GM18858 (cell line): ENCODE results near the gene PIK3R6.

Experiments used
- ATAC-seq: cut with Tn5 transposase; IDR thresholded peaks from one replicate; pipeline ENCODE4 v1.9.1; 2021; ENCODE audit not compliant: unreplicated experiment

The PIK3R6 gene

DNA sequence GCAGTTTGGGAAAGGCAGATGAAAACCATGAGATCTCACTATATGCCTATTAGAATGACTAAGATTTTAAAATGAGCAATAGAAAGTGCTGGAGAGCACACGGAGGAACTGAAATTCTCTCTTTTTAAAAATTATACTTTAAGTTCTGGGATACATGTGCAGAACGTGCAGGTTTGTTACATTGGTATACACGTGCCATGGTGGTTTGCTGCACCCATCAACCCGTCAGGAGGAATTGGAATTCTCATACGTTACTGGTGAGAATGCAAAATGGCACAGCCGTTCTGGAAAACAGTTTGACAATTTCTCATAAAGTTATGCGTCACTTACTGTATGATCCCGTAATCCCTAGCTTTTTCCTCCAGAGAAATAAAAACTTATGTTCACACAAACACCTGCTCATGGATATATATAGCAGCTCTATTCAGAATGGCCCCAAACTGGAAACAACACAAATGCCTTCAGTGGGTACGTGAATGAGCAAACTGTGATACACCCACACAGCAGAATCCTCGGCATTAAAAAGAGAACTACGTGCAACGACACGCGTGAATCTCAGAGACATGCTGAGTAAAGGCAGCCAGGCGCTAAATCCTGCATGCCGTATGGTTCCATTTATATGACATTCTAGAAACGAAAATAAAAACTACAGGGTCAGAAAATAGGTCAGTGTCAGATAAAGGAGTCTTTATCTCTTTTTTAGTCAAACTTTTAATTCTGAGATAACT is 11.8 kb downstream of the PIK3R6 start:
- peak; percentile 42 for ATAC-seq

DNA sequence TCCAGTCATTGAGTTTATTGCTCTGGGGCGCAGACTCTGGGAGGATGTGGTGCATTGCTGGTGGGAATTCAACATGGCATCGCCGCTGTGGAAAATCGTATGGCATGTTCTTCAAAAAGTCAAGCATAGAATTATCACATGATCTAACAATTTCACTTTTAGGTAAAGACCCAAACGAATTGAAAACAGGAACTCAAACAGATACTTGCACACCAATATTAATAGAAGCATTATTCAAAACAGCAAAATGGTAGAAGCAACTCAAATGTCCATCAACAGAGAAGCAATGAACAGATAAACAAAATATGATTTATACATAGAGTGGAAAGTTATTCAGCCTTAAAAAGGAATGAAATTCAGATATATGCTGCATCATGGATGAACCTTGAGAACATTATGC is 15.9 kb downstream of the PIK3R6 start:
- ATAC-seq, result no peak

DNA sequence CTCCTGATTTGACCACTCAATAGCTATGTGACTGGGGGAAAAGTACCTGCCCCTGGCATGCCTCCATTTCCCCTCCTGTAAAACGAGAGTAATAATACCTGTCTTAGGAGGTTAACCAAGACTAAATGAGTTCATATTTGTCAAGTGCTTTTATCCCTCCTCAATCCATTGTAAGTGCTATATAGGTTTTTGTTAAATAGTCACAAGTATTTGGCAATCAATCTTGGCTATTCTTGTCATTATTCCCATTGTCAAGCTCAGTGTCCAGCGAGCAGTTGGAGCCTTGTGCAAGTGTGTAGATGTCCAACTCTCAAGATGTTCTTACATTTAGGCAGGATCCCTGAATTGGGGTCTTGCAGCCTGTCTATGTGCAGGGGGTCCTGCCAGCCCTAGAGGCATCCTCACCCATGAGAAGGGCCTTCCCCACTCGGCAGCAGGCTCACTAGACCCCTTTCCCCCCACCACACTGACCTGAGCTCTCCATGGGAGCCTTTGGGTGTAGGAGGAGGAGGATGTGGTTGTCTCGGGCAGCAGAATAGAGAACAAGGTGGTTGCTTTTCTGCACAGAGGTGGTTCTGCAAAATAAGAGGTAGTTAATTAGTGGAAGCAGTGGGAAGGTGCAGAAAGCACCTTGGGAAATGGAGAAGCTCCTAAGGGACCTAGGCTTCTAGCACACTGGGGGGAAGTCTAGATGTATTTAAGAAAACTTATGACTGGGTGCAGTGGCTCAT is 18.0 kb downstream of the PIK3R6 start:
- ATAC-seq, result no peak

DNA sequence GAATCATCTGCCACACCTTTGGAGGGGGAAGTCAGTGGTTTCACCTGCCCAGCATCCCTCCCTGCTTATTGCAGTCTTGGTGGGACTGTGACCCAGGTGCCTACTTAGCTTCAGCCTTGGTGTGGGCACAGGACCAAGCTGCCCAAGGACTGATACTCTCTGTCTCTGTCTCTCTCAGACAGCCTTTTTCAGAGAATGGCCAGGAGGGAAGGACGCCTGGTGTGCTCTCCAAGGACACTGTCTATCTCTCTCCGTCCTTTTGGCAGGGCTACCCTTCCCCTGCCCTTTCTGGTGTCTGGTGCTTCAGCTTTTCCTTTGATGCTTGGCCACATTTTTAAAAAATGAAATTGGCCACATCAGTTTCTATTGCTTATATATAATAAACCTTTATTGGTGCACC is 19.6 kb downstream of the PIK3R6 start:
- ATAC-seq, result no peak

DNA sequence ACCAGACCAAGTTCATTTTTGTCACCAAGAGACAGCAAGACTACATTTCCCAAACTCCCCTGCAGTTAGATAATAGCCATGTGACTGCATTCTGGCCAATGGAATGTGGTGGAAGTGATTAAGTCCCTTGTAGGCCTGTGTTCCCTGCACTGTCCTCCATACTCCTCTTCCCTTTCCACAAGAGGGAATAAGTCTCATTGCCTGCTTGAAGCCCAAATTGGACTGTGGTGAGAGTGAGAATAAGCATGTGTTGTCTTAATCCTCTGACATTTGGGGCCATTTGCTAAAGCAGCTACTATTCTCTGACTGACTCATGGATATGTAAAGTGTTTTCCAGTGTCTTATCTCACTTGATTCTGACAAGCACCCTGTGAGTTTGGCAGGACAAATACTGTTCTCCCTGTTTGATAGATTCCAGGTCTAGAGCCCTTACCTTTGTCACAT is 20.7 kb downstream of the PIK3R6 start:
- ATAC-seq, result no peak

DNA sequence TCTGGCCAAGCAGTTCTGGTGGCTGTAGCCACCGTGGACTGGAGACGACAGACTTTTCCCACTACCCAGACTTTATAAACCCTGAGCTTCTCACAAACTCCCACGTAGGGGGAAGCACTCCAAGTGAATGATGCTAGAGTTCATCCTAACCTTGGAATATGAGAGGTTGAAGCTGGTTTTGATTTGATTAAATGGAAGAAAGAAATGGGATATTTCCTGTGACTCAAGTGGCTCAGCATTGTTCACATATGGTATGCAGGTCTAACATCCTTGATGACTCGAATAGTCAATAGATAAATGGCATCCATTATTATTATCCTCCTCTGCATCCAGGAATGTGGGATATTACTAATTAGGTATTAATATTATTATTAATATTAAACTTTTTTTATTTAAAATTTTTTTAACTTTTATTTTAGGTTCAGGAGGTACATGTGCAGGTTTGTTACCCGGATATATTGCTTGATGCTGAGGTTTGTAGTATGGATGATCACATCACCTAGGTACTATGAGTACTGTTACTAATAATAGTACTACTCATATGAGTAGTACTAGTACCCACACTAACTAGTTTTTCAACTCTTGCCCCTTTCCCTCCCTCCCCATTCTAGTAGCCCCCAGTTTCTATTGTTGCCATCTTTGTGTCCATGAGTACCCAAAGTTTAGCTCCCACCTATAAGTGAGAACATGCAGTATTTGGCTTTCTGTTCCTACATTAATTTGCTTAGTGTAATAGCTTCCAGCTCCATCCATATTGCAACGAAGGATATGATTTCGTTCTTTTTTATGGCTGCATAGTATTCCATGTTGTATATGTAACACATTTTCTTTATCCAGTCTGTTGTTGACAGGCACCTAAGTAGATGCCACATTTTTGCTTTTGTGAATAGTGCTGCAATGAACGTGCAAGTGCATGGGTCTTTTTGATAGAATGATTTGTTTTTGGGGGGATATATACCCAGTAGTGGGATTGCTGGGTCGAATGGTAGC is 22.9 kb downstream of the PIK3R6 start:
- no peak for ATAC-seq

DNA sequence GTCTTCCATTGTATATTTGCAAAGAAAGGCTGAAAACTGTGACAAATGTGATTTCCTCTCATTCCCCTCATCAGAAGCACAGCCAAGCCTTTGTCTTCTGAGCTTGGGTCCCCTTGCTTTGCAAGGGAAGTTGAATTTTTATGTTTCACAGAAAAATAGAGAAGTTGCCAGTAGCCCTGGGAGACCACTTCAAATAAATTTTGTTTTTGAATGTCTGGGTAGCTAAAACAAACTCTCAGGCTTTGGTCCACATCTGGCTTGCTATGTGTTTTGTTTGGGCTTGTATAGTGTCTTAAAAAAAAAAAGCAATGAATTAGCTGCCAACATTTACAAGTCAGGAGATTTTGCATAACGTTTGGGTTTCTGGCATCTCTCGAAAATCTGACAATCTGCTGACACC is 24.1 kb downstream of the PIK3R6 start:
- ATAC-seq, result no peak

DNA sequence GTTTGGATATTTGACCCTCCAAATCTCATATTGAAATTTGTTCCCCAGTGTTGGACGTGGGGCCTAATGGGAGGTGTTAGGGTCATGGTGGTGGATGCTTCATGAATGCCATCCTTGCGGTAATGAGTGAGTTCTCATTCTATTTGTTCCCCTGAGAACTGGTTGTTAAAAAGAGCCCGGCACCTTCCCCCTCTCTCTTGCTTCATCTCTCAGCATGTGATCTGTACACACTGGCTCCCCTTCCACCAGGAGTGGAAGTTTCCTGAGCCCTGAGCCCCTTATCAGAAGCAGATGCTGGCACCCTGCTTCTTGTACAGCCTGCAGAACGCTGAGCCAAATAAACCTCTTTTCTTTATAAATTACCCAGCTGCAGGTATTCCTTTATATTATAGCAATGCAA is 25.6 kb downstream of the PIK3R6 start:
- no peak for ATAC-seq

DNA sequence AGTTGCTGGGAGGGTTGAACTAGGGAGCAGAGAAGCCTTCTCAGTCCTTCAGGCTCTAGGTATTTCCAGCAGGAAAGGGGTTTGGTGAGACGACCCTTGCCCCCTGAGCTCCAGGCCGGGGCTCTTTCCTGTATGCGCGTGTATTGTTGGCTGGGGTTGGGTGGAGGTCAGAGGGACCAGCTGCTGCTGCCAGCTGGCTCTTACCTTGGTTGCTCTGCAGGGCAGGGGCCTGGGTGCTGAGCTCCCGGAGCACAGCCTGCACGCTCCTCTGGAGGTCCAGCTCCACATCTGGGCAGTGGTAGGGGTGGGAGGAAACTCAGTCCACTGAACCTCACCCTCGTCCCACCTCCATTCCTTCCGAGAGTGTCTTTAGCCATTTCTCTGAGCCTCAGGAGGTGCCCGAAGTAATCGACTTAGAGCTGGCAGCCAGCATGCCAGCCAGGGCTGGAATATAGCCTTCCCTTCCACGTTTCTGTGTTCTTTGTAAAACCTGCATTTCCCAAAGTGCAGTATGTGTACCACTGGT is 28.0 kb downstream of the PIK3R6 start:
- no peak for ATAC-seq

DNA sequence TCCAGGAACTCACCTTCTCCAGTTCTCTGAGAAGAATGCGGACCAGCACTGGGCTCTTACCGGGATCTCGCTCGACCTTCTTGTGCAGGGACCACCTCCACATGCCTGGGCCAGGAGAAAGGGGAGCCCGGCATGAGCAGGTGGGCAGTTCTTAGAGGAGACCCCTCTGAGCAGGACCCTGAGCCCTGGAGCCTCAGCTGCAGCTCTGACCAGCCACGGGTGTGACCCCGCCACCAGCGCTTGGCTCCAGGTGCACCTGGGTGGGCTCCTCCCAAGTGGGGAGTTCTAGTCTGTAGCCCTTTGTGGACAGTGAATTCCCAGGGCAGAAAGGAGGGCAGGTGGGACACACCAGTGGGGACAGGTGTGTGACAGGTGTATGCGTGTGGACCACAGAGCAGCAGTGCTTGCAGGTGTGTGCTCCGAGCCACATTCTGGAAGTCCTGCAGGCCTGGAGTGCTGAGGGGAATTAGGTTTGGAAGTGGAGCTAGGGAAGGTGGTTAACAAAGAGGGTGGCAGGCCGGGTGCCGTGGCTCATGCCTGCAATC is 28.9 kb downstream of the PIK3R6 start:
- no peak for ATAC-seq

DNA sequence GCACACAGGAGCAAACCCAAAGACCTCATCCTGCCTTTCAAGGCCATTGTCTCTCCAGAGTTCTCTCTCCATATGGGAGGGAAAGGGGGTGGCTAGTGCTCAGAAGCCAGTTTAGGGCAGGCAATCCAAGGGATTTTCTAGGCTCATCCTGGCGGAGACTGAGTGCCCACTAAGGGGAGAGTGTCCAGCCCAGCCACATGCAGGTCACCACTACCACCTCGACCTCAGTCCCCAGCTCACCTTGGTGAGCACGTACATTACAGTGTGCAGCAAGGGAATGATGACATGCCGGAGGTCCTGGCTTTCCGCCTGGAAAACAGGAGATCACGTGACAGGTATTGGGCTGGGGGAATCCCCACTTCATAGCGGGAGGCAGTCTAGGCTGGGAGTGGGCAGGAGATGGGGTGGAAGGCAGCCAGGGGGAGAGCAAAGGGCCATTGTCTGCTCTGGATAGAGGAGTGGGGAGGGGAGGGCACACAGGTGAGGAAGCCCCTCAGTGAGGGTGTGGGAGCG is 29.9 kb downstream of the PIK3R6 start:
- ATAC-seq, result no peak

DNA sequence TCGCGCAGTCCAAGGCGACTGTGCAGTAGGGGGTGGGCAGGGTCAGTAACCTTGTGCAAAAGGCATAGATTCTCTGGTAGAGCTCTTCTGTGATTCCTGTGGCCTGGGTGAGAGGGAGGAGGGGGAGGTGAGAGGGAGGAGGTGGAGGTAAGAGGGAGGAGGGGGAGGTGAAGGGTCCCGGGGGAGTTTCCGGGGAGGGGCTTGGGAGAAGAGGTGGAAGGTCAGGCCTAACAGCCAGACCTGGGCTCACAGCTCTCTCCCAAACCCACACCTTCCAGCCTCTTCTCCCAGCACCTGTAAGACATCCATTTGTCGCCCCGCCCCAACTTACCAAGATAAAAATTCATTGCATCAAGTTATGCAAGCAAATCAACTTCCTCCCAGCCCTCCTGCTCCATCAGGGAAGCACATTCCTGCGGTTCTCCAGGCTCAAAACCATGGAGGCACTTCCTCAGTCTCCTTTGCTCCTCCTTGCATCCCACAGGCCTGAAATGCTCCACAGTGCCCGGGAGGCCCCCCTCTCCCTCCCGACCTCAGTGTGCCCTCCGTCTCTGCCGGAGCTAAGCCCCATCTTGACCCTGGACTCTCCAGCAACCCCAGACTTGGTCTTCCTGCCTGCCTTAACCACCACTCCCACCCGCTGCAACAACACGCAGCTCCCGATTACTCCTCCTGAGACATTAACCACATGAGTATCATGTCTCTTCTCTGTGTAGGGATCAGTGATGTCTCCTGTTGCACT is 30.5 kb downstream of the PIK3R6 start:
- no peak for ATAC-seq

DNA sequence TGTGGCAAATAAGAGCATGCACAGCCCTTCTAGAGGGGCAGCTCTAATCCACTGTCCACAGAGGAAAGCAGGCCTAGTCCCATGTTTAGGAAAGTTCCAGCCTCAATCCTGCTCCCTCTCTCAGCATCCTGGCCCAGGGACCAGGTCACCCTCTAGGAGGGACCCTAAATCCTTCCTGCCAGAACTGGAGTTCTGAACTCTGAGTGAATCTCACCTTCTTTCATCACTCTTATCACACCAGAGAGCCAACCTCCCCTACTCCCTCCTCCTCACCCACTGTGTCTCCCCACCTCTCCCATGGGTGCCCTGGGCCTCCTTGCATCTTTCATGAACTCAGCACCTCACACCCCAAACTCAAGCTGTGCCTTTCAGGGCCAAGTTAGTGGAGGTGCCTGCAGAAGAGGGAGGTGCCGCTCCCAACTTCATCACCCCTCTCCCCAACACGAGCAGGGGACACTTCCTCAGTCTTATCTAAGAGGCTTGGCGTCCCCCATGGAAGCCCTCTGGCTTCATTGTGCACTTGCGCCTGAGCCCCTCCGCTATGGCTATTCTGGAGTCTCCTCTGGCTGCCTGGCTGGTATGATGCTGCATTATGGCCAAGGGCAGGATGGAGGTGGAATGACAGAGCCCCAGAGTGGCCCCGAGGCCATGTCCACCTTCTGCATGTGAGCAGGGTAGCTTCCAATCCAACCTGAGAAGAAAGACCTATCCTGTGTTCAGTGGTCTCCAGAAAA is 31.7 kb downstream of the PIK3R6 start:
- no peak for ATAC-seq

DNA sequence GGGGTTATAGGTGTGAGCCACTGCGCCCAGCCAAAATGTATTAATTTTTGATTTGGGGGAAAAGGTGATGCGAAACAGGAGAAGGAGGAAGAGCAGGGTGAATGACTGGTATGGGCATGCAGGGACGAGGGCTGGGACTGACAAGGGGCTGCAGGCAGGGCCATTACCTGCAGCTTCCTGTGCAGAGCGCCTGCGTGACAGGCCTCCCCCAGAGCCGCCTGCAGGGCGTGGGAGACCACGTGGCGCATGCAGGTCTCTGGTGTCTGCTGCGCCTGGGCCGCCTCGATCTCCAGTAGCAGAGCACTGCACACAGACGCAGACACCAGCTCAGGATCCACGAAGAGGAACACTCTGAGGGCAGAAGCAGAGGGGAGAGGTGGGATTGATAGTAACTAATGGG is 32.4 kb downstream of the PIK3R6 start:
- no peak for ATAC-seq

DNA sequence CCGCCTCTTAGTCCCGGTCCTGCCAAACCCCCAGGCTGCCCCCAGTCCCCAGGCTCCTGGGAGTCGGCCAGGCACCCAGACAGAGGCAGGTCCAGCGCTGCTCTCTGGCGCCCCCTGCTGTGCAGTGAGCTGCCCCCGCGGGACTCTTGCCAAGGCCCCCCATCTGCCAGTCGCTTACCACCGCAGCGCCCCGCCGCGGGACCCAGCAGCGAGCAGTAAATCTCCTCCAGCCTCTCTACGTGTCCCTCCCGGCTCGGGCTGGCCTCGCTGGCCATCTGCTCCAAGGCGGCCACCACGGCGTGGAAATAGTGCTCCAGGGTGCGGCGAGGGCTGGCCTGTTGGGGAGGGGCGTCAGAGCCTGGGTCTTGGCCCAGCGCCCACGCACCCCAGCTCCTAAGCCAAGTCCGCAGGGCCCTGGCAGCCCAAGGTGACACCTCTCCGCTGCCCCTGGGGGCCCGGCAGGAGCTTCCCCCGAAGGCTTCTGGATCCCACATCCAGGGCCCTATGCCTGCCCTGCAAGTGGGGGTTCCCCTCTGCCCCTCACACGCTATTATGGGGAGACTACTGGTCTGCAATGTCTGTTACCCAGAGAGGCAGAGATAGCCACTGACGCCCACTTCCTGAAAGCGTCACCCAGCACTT is 34.6 kb downstream of the PIK3R6 start:
- no peak for ATAC-seq

DNA sequence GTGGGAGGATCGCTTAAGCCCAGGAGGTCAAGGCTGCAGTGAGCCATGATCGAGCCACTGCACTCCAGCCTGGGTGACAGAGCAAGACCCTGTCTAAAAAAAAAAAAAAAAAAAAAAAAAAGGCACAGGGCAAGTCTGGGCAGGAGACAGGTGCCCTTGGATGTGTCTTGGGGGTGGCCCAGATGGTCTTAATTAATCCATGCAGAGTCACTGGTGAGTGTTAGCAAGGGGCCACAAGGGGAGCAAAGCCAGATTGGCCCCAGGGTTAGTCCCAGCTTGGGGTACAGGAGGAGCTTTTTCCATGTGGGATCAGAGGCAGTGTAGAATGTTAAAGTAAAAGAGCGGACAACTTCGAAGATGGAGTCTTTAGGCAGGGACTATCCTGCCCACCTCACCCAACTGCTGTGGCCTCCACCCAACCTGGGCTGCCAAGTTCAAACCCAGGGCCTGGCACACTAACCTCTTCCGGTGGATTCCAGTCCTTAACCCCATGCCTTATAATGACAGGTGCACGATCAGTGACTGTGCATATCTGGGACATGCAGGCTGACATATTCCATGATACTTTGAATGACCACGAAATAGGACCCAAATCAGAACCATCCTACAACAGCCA is 36.1 kb downstream of the PIK3R6 start:
- no peak for ATAC-seq

DNA sequence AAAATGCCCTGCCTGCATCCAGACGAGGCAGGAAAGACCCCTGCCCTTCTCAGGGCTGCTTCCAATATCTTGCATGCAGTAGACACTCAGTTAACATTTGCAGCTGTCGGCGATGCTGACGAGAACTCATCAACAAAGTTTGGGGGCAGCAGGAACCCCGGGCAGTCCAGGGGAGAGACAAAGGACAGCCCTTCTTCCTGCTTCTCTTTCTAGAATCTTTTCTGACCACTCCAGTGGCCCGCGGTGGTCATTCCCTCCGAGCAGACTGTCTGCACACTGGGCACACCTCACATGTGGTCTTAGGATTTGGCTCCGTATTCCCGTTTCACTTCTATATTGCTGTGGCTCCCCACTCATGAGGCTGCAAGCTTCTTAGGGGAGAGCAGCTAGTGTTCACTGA is 37.3 kb downstream of the PIK3R6 start:
- no peak for ATAC-seq
